Activated T-helper 1 cell treated with anti-CD3 and anti-CD28 coated beads, Interleukin-12 subunit alpha, Interleukin-12 subunit beta, Interleukin-2, Interleukin-4 antibody, amounts not matched to agents 30 ng/mL and 10 ng/mL and 1 ng/mL, durations not matched to agents 14 hours and 24 hours and 36 hours (primary cell): ENCODE measurements around the gene PIK3R6. TPM values are rescaled to one million over a fixed set of nuclear protein-coding genes. Genes with fewer than 3 reads are reported as not detected.
"Not testable (repeated sequence)": the region's sequence is repeated elsewhere in the genome, so short reads cannot be mapped to it uniquely, and the experiment has no call there.

Source experiments
- DNase-seq: peaks from one replicate; pipeline ENCODE4 v3.0.0; 2021; ENCODE audit warnings: low spot score
- H3K27ac Mint-ChIP-seq: one replicate; pipeline ENCODE4 v1.8.0; 2021; ENCODE audit warnings: mild to moderate bottlenecking, mixed read lengths
- H3K27me3 Mint-ChIP-seq: one replicate; pipeline ENCODE4 v1.8.0; 2022; ENCODE audit warnings: mild to moderate bottlenecking, moderate library complexity, mixed read lengths; ENCODE audit not compliant: insufficient read depth
- H3K36me3 Mint-ChIP-seq: one replicate; pipeline ENCODE4 v1.8.0; 2021; ENCODE audit warnings: low read depth, mixed read lengths
- H3K4me1 Mint-ChIP-seq: one replicate; pipeline ENCODE4 v1.8.0; 2021; ENCODE audit warnings: low read depth, mixed read lengths
- H3K4me3 Mint-ChIP-seq: one replicate; pipeline ENCODE4 v1.8.0; 2021; ENCODE audit warnings: mild to moderate bottlenecking, moderate library complexity, mixed read lengths
- H3K9me3 Mint-ChIP-seq: one replicate; pipeline ENCODE4 v1.8.0; 2021; ENCODE audit warnings: mixed read lengths
- intact Hi-C: fragments of 100-400 bp; cut with micrococcal nuclease; formaldehyde crosslinking; loops from one replicate; pipeline ENCODE4 v1.15.1; 2024
- total RNA-seq: library from RNA; stranded (reverse); gene quantifications from 2 replicates; pipeline ENCODE4 v1.2.3, GENCODE V29; 2022

PIK3R6 gene
- total RNA-seq, 1 donor from 2014 or later: 2.0 TPM

DNA sequence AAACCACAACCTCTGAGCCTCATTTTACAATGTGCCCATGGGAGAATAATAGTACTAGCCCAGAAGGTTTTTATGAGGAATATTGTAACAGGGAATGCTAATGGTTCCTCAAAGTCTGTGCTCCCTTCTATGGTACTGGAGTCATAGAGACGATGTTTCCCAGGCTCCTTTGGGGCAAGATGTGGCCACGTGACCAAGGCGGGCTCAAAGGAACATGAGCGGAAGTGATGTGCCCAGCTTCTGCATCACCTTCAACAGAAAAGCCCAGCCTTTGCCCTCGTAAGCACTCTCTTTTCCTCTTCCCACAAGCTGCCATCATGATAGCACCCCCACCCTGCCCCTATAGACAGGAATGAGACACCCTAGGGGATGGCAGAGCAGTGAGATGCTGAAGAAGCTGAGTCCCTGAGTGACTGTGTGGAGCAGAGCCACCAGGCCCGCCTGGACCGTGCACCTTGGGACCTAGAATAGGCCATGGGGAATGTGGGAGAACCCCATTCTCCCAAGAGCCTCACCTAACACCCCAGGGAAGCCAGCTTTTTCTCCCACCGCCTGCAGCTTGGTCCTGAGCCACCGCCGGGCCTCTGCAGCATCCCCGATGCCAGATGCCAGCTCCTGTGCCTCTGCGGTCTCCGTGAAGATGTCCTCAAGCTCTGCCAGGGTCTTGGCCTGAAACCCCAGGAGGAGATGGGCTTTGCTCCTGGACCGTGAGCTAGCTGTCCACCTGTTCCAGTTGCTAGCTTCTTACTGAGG, 22.2 kb upstream of the PIK3R6 start:
- Mint-ChIP-seq H3K9me3 (no peaks in the 10 kb centered on the region), H3K27me3 (no peaks in the 10 kb centered on the region), H3K27ac (no peak overlapping the region), H3K36me3 (peaks cover 35% of the 10 kb centered on the region), H3K4me3 (no peak overlapping the region), H3K4me1 (peaks cover 19% of the 10 kb centered on the region)
- DNase-seq: no peak
- intact Hi-C loops: no loop called here

DNA sequence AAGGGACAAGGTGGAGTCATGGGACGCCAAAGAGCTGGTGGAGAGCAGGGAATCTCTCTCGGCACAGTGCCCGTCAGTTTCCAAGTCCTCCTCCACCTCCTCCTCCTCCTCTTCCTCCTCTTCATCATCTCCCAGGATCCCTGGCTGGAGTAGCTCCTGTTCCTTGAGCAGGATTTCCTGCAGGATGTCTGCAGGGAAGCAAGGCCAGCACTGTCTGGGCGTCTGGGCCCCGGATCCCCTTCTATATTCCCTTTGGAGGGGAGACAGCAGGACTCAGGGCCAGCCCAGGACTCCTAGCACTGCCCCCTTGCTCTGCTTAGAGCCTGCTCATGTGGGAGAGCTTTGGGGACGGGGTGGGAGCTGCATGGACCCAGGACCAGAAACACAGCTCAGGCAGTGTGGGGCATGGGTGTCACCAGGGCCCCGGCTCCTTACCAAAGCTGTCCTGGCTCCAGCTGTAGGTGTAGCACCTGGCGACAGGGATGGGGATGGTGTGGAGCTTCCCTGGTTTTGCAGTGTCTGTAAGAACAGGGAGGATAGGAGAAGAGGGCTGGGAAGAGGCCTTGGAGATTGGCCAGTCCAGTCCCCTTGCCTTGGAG, 21.3 kb upstream of the PIK3R6 start:
- no peaks in the 10 kb centered on the region for H3K9me3 Mint-ChIP-seq
- no peaks in the 10 kb centered on the region for H3K27me3 Mint-ChIP-seq
- peaks cover 16% of the 10 kb centered on the region for H3K4me1 Mint-ChIP-seq
- H3K4me3 Mint-ChIP-seq: no peak overlapping the region
- no peak overlapping the region for H3K27ac Mint-ChIP-seq
- no peak for DNase-seq
- intact Hi-C loops: no loop called here
- peaks cover 38% of the 10 kb centered on the region for H3K36me3 Mint-ChIP-seq

DNA sequence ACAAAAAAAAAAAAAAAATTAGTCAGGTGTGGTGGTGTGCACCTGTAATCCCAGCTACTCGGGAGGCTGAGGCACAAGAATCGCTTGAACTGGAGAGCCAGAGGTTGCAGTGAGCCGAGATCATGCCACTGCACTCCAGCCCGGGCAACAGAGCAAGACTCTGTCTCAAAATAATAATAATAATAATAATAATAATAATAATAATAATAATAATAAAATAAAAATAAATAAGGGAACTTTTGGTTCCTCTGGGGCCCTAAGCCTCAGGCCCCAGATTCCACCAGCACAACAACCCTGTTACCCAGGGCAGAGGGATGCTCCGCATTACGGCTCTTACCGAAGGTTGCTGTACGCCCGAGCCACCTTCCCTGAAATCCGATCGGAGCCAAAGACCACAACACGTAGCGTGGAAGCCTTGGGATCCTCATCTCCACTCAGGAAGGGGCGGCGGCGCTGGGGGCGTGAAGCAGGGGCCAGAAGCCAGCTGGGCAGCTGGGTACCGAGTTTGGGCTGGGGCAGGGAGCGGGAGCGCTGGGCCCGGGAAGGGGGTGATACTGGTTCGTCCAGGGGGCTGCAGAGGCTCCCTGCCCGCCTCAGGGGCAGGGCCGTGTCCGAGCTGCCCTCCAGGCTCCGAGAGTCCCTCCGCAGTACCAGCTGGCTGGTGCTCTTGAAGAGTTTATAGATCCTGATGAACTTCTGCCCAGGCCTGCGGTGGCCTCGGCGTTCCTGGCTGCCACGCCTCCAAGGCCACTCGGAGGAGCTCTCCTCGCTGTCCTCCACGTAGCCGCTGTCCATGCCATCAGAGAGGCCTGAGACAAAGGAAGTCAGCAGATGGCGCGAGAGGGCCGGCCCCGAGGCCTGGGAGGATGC, 20.6 kb upstream of the PIK3R6 start:
- intact Hi-C loops: no loop called here
- H3K36me3 Mint-ChIP-seq: peaks cover 42% of the 10 kb centered on the region
- H3K4me1 Mint-ChIP-seq: peaks cover 14% of the 10 kb centered on the region
- H3K27me3 Mint-ChIP-seq: no peaks in the 10 kb centered on the region
- DNase-seq: no peak
- H3K27ac Mint-ChIP-seq: no peak overlapping the region
- no peak overlapping the region for H3K4me3 Mint-ChIP-seq
- H3K9me3 Mint-ChIP-seq: no peaks in the 10 kb centered on the region

DNA sequence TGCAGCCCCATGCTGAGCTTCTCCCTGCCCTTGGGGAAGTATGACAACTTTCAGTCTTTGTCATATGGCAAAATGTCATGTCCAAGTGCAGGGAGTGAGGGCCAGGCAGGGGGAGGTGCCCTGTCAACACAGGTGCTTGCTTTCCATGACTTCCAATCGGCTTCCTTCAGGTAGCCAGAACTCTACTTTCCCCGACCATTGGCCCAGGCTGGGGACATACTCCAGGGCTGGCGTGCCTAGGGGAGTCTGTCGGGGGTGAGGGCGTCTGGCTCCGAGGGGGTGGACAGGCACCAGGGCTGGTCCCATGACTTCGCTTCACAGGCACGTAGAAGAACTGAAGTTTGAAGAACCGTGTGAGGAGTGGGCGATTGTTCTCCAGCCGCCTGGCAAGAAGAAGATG, 19.8 kb upstream of the PIK3R6 start:
- Mint-ChIP-seq H3K36me3 (peaks cover 42% of the 10 kb centered on the region), H3K4me1 (peaks cover 6% of the 10 kb centered on the region), H3K4me3 (no peak overlapping the region), H3K27ac (no peak overlapping the region), H3K27me3 (no peaks in the 10 kb centered on the region), H3K9me3 (no peaks in the 10 kb centered on the region)
- no peak for DNase-seq
- intact Hi-C loops: no loop called here

DNA sequence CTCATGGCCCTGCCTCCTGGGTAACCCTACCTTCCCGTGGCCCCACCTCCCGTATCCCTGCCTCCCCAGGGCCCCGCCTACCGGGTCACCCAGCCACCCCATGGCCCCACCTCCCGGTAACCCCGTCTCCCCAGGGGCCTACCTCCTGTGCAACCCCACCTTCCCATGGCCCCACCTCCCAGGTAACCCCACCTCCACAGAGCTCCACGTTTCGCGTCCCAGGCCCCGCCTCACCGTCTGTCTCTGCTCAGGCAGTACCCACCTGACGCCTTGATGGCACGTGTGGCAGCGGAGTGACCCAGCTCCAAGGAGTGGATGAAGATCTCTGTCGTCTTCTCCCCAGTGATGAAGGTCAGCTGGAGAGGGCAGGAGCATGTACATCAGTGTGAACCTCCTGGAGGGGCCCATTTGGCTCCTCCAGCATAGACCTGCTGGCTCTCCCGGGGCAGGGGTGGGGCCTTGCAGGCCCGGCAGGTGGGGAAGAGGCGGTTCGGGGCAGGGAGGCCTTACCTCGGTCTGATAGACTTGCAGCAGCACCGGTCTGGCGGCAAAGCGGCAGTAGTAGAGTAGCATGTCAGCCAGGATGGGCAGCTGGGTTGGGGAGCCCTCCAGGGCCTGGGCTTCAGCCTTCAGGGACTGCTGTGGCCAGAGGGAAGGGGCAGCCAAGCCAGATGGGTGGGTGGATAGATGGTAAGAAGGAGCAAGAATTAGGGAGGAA, 18.7 kb upstream of the PIK3R6 start:
- Mint-ChIP-seq H3K27ac (peak overlapping the region; percentile 45), H3K27me3 (no peaks in the 10 kb centered on the region), H3K4me3 (no peak overlapping the region), H3K4me1 (no peaks in the 10 kb centered on the region), H3K9me3 (no peaks in the 10 kb centered on the region), H3K36me3 (peaks cover 38% of the 10 kb centered on the region)
- intact Hi-C loops: no loop called here
- DNase-seq: no peak

DNA sequence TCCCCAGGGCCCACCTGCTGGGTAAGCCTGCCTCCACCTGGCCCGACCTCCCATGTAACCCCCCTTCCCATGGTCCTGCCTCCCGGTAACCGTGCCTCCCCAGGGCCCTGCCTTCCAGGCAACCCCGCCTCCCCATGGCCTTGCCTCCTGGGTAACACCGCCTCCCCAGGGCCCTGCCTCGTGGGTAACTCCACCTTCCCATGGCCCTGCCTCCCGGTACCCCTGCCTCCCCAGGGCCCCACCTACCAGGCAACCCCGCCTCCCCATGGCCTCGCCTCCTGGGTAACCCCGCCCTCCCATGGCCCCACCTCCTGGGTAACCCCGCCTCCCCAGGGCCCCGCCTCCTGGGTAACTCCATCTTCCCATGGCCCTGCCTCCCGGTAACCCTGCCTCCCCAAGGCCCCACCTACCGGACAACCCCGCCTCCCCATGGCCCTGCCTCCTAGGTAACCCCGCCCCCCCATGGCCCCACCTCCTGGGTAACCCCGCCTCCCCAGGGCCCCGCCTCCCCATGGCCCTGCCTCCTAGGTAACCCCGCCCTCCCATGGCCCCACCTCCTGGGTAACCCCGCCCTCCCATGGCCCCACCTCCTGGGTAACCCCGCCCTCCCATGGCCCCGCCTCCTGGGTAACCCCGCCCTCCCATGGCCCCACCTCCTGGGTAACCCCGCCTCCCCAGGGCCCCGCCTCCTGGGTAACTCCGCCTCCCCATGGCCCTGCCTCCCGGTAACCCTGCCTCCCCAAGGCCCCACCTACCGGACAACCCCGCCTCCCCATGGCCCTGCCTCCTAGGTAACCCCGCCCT, 17.9 kb upstream of the PIK3R6 start:
- H3K4me3 Mint-ChIP-seq, H3K4me1 Mint-ChIP-seq, intact Hi-C loops, H3K27ac Mint-ChIP-seq, H3K27me3 Mint-ChIP-seq, H3K9me3 Mint-ChIP-seq, DNase-seq: not testable (repeated sequence)
- H3K36me3 Mint-ChIP-seq: peaks cover 41% of the 10 kb centered on the region

DNA sequence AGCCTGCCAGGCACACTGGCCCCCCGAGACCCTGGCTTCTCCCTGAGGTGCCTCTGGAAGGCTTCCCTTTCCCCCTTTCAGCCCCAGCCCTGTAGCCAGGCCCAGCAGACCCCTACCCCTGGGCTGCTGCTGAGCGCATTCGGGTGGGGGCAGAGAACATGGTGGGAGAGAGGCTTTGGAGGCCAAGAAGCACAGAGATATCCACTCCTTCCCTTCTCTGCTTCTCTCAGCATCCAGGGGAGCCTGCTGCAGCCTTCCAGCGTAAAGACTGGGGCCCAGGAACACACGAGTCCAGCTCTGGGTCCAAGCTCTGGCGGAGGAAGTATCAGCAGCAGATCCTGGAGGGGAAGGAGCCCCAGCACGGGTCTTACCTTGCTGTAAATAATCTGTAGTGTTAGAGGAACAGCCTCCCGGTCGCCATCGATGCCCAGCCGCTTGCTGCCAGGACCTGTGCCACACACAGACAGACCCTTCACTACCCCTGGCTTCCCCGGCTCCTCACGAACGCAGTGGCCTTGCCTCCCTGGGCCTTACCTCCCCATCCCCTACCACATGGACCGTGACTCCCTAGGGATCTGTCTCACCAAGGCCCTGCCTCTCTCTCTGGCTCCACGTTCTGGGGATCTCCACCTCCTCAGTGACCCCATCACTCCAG, 17.0 kb upstream of the PIK3R6 start:
- no peak for DNase-seq
- H3K27me3 Mint-ChIP-seq: no peaks in the 10 kb centered on the region
- no peaks in the 10 kb centered on the region for H3K4me1 Mint-ChIP-seq
- H3K36me3 Mint-ChIP-seq: peaks cover 47% of the 10 kb centered on the region
- no peak overlapping the region for H3K27ac Mint-ChIP-seq
- H3K9me3 Mint-ChIP-seq: no peaks in the 10 kb centered on the region
- intact Hi-C loops: no loop called here
- H3K4me3 Mint-ChIP-seq: no peak overlapping the region

DNA sequence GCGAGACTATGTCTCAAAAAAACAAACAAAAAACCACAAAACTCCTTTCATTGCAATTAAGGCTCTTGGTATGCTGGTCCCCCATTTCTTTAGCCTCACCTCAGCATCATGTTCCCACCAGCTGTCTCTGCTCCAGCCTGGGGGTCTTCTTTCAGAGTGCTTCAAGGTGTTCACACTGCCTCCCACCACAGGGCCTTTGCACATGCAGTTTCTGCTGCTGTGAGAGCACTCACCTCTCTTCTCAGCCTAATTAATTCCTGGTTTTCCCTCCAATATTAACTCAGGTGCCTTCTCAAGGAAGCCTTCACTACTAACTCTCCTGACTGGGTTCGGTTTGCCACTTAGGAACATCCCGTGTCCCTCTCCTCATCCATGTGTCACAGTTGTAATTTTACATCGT, 15.9 kb upstream of the PIK3R6 start:
- intact Hi-C loops: no loop called here
- Mint-ChIP-seq H3K4me1 (no peaks in the 10 kb centered on the region), H3K9me3 (no peaks in the 10 kb centered on the region), H3K27ac (no peak overlapping the region), H3K4me3 (no peak overlapping the region), H3K36me3 (peaks cover 48% of the 10 kb centered on the region), H3K27me3 (no peaks in the 10 kb centered on the region)
- DNase-seq: no peak

DNA sequence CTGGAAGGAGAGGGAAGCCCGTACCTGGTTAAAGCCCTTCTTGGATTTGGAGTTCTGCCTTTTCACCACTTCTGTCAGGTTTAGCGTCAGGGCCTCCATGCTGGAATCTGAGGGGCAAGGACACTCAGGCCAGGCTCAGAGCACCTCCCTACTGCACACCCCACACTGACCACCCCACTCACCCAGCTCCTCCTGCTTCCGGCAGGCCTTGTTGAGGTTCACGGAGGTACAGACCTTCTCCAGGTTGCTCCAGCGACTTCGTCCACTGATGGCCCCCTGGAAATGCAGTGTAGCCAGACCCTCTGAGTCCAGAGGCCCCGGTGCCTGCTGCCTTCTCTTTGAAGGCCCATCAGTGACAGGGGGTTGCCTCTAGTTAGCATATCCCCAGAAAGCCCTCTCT, 14.1 kb upstream of the PIK3R6 start:
- intact Hi-C loops: no loop called here
- Mint-ChIP-seq H3K36me3 (peaks cover 48% of the 10 kb centered on the region), H3K4me1 (no peaks in the 10 kb centered on the region), H3K9me3 (no peaks in the 10 kb centered on the region), H3K27me3 (no peaks in the 10 kb centered on the region), H3K27ac (peak overlapping the region; percentile 1), H3K4me3 (no peak overlapping the region)
- DNase-seq: no peak

DNA sequence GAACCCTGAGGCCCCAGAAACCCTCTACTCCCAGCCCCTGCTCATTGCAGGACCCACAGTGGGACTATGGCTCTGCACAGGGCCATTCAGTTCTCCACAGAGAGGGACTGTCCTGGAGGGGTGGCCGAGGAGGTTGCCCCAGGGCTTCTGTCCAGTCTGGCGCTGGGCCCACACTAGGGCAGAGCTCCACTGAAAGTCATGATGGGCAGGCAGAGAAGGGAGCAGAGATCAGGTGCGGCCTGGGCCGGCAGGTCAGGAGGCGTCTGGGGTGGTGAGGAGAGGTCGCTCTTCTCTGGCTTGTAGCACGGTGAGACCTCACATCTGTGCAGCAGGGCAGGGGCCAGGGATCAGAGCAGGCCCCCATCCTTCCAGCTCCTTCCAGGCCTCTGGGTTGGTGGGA, 13.0 kb upstream of the PIK3R6 start:
- Mint-ChIP-seq H3K4me3 (no peak overlapping the region), H3K27me3 (no peaks in the 10 kb centered on the region), H3K4me1 (no peaks in the 10 kb centered on the region), H3K36me3 (peaks cover 42% of the 10 kb centered on the region), H3K27ac (no peak overlapping the region), H3K9me3 (no peaks in the 10 kb centered on the region)
- intact Hi-C loops: no loop called here
- no peak for DNase-seq

DNA sequence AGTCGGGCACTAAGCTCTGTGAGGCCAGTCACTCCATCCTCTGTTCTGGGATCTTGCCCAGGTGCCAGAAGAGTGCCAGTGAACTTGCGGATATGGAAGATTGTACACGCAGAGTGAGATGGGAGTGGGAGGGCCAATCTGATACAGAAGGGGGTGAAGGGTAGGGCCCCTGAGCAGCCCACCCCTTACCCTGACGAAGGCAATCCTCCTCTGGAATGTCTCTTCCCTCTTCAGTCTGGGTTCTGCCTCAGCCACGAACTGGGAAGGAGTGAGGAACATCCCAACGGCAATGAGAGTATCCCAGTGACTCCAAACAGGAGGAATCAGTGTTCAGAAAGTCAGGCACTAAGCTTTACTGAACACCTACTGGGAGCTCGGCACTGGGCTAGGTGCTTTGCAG, 11.9 kb upstream of the PIK3R6 start:
- no peak overlapping the region for H3K27ac Mint-ChIP-seq
- peaks cover 42% of the 10 kb centered on the region for H3K36me3 Mint-ChIP-seq
- H3K9me3 Mint-ChIP-seq: no peaks in the 10 kb centered on the region
- no peak overlapping the region for H3K4me3 Mint-ChIP-seq
- no peaks in the 10 kb centered on the region for H3K4me1 Mint-ChIP-seq
- intact Hi-C loops: no loop called here
- H3K27me3 Mint-ChIP-seq: no peaks in the 10 kb centered on the region
- no peak for DNase-seq

DNA sequence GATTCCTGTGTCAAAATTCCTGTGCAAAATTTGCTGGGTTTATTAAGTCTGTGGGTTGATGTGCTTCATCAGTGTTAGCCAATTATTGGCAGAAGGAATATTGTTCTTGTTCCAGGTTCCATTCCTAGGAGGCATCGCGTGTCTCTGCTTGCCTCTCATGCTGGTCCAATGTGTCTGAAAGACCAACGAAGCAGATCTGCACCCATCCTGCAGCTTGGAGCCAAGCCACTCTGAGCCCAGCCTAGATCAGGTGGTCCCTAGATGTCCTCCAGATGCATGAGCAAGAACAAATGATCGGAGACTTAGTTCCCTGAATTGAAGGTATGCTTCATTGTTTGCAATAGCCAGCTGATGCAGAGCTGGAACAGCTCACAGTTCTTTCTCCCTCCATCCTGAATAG, 10.5 kb upstream of the PIK3R6 start:
- Mint-ChIP-seq H3K4me3 (no peak overlapping the region), H3K27ac (no peak overlapping the region), H3K9me3 (no peaks in the 10 kb centered on the region), H3K36me3 (peaks cover 30% of the 10 kb centered on the region), H3K27me3 (no peaks in the 10 kb centered on the region), H3K4me1 (no peaks in the 10 kb centered on the region)
- intact Hi-C loops: no loop called here
- no peak for DNase-seq
